A549 (cell line): ENCODE measurements around the gene PMEL. TPM values are rescaled to one million over a fixed set of nuclear protein-coding genes. Genes with fewer than 3 reads are reported as not detected.

Experiments used
- ATAC-seq, 2 experiments: fragments of 200-7000 bp in 1 of 2; fragments of >200 bp in 1 of 2; cut with Nextera tagmentation in 1 of 2; cut with Tn5 transposase in 1 of 2; 3 replicates each; pipeline versions ENCODE4 v1.8.0 to v1.9.1; 2018 to 2020; ENCODE audit warnings: mild to moderate bottlenecking in 1 of 2, moderate library complexity in 1 of 2
- CTCF ChIA-PET: fragments of 300-600 bp; sonication (Branson Sonifier 250); formaldehyde crosslinking; extraction: SDS; loops from one replicate; lab custom pipeline; 2021; ENCODE audit warnings: antibody characterized with exemption, inconsistent platforms; lab: Yijun Ruan, JAX
- POLR2A ChIA-PET: fragments of 350-600 bp; formaldehyde crosslinking; extraction: SDS; loops from one replicate; lab custom pipeline; 2021; ENCODE audit warnings: antibody characterized with exemption, inconsistent platforms; lab: Yijun Ruan, JAX
- DNase-seq, 2 experiments: peaks; one replicate each; pipeline versions ENCODE4 v3.0.0 to v3.0.0-alpha.2; 2011 to 2016; ENCODE audit warnings: low read depth in 1 of 2, low spot score in 1 of 2
- FAIRE-seq: peaks from 2 replicates; lab custom pipeline; 2011; peaks lifted over from hg19 to GRCh38; lab: Jason Lieb, UNC
- H3K27ac ChIP-seq, 2 experiments: fragments of >200 bp; sonication (Bioruptor Twin); formaldehyde crosslinking; 3 replicates each; pipeline ENCODE4 v1.5.1; 2016 to 2017
- H3K4me1 ChIP-seq: fragments of >200 bp; sonication (Bioruptor Twin); formaldehyde crosslinking; 3 replicates; pipeline ENCODE4 v1.6.1; 2016
- H3K4me2 ChIP-seq: fragments of >200 bp; sonication (Bioruptor Twin); formaldehyde crosslinking; 3 replicates; pipeline ENCODE4 v1.6.1; 2016
- H3K4me3 ChIP-seq: fragments of >200 bp; sonication (Bioruptor Twin); formaldehyde crosslinking; 3 replicates; pipeline ENCODE4 v1.5.1; 2016
- H3K9me3 ChIP-seq: fragments of >200 bp; sonication (Bioruptor Twin); formaldehyde crosslinking; 3 replicates; pipeline ENCODE4 v1.6.1; 2016
- CEBPB ChIP-seq, 2 experiments: fragments of >200 bp in 1 of 2; sonication (Bioruptor Twin) in 1 of 2; formaldehyde crosslinking in 1 of 2; IDR thresholded peaks; 2 replicates each; pipeline ENCODE4 v1.6.1; 2012 to 2016
- CHD2 ChIP-seq: fragments of 150-350 bp; IDR thresholded peaks from 2 replicates; pipeline ENCODE4 v1.6.1; 2014; ENCODE audit warnings: low read length; ENCODE audit not compliant: partially characterized antibody
- E2F6 ChIP-seq: IDR thresholded peaks from 2 replicates; pipeline ENCODE4 v1.6.1; 2012; ENCODE audit warnings: low read depth, borderline replicate concordance
- EHF ChIP-seq: fragments of 250-450 bp; sonication (Bioruptor Pico); IDR thresholded peaks from 2 replicates; pipeline ENCODE4 v1.5.0; 2020; ENCODE audit warnings: mild to moderate bottlenecking
- ELK1 ChIP-seq: fragments of 150-350 bp; IDR thresholded peaks from 2 replicates; pipeline ENCODE4 v1.6.1; 2014; ENCODE audit warnings: low read depth, mild to moderate bottlenecking, low read length
- EP300 ChIP-seq, 2 experiments: fragments of >200 bp; sonication (Bioruptor Twin); formaldehyde crosslinking; IDR thresholded peaks; 2 replicates in 1 of 2; 3 replicates in 1 of 2; pipeline ENCODE4 v1.6.1; 2016 to 2017
- ESRRA ChIP-seq: fragments of 150-350 bp; IDR thresholded peaks from 2 replicates; pipeline ENCODE4 v1.6.1; 2014; ENCODE audit warnings: mild to moderate bottlenecking, low read length, borderline replicate concordance
- FOSB ChIP-seq: fragments of 250-450 bp; sonication (Bioruptor Pico); IDR thresholded peaks from 2 replicates; pipeline ENCODE4 v1.5.0; 2020; ENCODE audit warnings: mild to moderate bottlenecking, moderate library complexity
- GATA3 ChIP-seq: IDR thresholded peaks from 2 replicates; pipeline ENCODE4 v1.6.1; 2012; ENCODE audit warnings: borderline replicate concordance
- HDAC2 ChIP-seq: fragments of 200-600 bp; sonication (generic); IDR thresholded peaks from 2 replicates; pipeline ENCODE4 v1.6.1; 2016
- HES2 ChIP-seq: fragments of >200 bp; sonication (Bioruptor Twin); formaldehyde crosslinking; IDR thresholded peaks from 2 replicates; pipeline ENCODE4 v1.6.1; 2016
- HEYL ChIP-seq: fragments of 250-450 bp; sonication (Bioruptor Pico); IDR thresholded peaks from 2 replicates; pipeline ENCODE4 v1.8.0; 2021; ENCODE audit warnings: mild to moderate bottlenecking, moderate library complexity
- KDM1A ChIP-seq: fragments of 200-600 bp; sonication (generic); IDR thresholded peaks from 2 replicates; pipeline ENCODE4 v1.6.1; 2016; ENCODE audit warnings: low read depth, mild to moderate bottlenecking
- KDM5A ChIP-seq: fragments of 200-600 bp; sonication (generic); IDR thresholded peaks from 2 replicates; pipeline ENCODE4 v1.6.1; 2016; ENCODE audit warnings: antibody characterized with exemption, mild to moderate bottlenecking
- NFE2L2 ChIP-seq: fragments of 150-350 bp; conservative IDR thresholded peaks from 2 replicates; pipeline ENCODE4 v1.6.1; 2014; ENCODE audit warnings: low read length
- NPAS2 ChIP-seq: fragments of 250-450 bp; sonication (Bioruptor Pico); IDR thresholded peaks from 2 replicates; pipeline ENCODE4 v1.8.0; 2022; ENCODE audit warnings: mild to moderate bottlenecking, moderate library complexity, borderline replicate concordance
- PHF8 ChIP-seq: fragments of 200-600 bp; sonication (generic); IDR thresholded peaks from 2 replicates; pipeline ENCODE4 v1.6.1; 2016; ENCODE audit warnings: low read depth, mild to moderate bottlenecking, antibody characterized with exemption, moderate library complexity, borderline replicate concordance
- RARB ChIP-seq: fragments of 250-450 bp; sonication (Bioruptor Pico); IDR thresholded peaks from 2 replicates; pipeline ENCODE4 v1.8.0; 2021; ENCODE audit warnings: mild to moderate bottlenecking, moderate library complexity
- RCOR1 ChIP-seq: fragments of 150-350 bp; IDR thresholded peaks from 2 replicates; pipeline ENCODE4 v1.6.1; 2014; ENCODE audit warnings: antibody characterized with exemption, low read length, low read depth
- RNF2 ChIP-seq: fragments of 200-600 bp; sonication (generic); IDR thresholded peaks from 2 replicates; pipeline ENCODE4 v1.6.1; 2016; ENCODE audit warnings: low read depth, mild to moderate bottlenecking, antibody characterized with exemption, moderate library complexity, borderline replicate concordance
- SMC3 ChIP-seq: fragments of >200 bp; sonication (Bioruptor Twin); formaldehyde crosslinking; IDR thresholded peaks from 3 replicates; pipeline ENCODE4 v1.6.1; 2018; ENCODE audit warnings: inconsistent platforms
- TP53 ChIP-seq: fragments of 250-450 bp; sonication (Bioruptor Pico); IDR thresholded peaks from 2 replicates; pipeline ENCODE4 v1.5.0; 2021; ENCODE audit warnings: mild to moderate bottlenecking, moderate library complexity
- ZNF302 ChIP-seq: fragments of 250-450 bp; sonication (Bioruptor Pico); IDR thresholded peaks from 2 replicates; pipeline ENCODE4 v1.9.0; 2021; ENCODE audit warnings: inconsistent platforms, mild to moderate bottlenecking, moderate library complexity
- ZSCAN20 ChIP-seq: fragments of 250-450 bp; sonication (Bioruptor Pico); IDR thresholded peaks from 2 replicates; pipeline ENCODE4 v1.8.0; 2022; ENCODE audit warnings: mild to moderate bottlenecking, moderate library complexity
- WGBS: methylation state at CpG from one replicate; pipeline ENCODE4 v1.1.6; 2017; ENCODE audit errors: missing lambda C conversion rate; 5-methylcytosine and 5-hydroxymethylcytosine counted together
- polyA minus RNA-seq: library from RNA; depleted of rRNA, polyadenylated mRNA; stranded (reverse); fragments of >200 nt; gene quantifications from 2 replicates; pipeline ENCODE4 v1.2.3, GENCODE V29; 2011; rRNA and poly(A)+ RNA removed
- polyA plus RNA-seq, 4 experiments: library from polyadenylated mRNA; depleted of rRNA in 3 of 4; stranded (reverse); fragments of >200 nt; fragmentation: RNase III in 1 of 4; extraction: RNeasy Plus Mini Kit Qiagen cat#74134 plus additional on column Dnase treatment in 1 of 4; gene quantifications; 2 replicates in 3 of 4; 3 replicates in 1 of 4; pipeline ENCODE4 v1.2.3, GENCODE V29; 2011 to 2017
- TF ChIP-seq, protein P1 (sequence below): fragments of 250-450 bp; sonication (Bioruptor Pico); IDR thresholded peaks from 2 replicates; pipeline ENCODE4 v1.5.0; 2020; ENCODE audit warnings: low read depth, mild to moderate bottlenecking, moderate library complexity

PMEL gene
- polyA plus RNA-seq (2011; rRNA removed) = 2.2 and 2.3 TPM in 2 replicates
- polyA plus RNA-seq (2012; cell fraction: cytosol; rRNA removed) = 1.1 and 1.3 TPM in 2 replicates
- 3.7 and 6.0 TPM in 2 replicates for polyA plus RNA-seq (2012; cell fraction: nucleus; rRNA removed)
- 0.71 to 1.4 TPM (median 1.0 TPM) in 3 replicates for polyA plus RNA-seq (2017; fragmentation: RNase III; extraction: RNeasy Plus Mini Kit Qiagen cat#74134 plus additional on column Dnase treatment)
- 1.7 and 3.3 TPM in 2 replicates for polyA minus RNA-seq

GRCh38 chr12:55965941-55966407, at the start of gene PMEL:
TSS of gene PMEL (minus strand) at chr12:55966042. CDS start at chr12:55966011, 31 bp downstream.
- Histone ChIP-seq H3K9me3 (no peaks in the 10 kb centered on the region), H3K4me1 (peaks cover 17% of the 10 kb centered on the region; the same call in 2 of the 3 replicates), H3K4me2 (peak within 1 kb of the TSS; percentile 79), H3K4me3 (peak within 1 kb of the TSS; percentile 83), H3K27ac (peak within 1 kb of the TSS; percentile 76 to 86)
- TF ChIP-seq SMC3 (no peak), ESRRA (no peak), FOSB (CRISPR knock-in tag) (no peak), NFE2L2 (no peak)
- DNase-seq (no peak), ATAC-seq (peak; percentile 31 to 49; a peak in 5 of 6 replicates), FAIRE-seq (no peak)
- WGBS = 45% methylated on average over 4 of the region's 4 CpGs
- POLR2A ChIA-PET = no interaction called here
- CTCF ChIA-PET = interaction anchor here (0.8 kb wide), 1 partner anchor 9 kb away, joined by 3 read pairs; no protein-coding TSS in a partner anchor

GRCh38 chr12:56014205-56014604, 48.4 kb upstream of the PMEL start:
- H3K4me1 ChIP-seq = no peaks in the 10 kb centered on the region
- DNase-seq = no peak
- no peaks in the 10 kb centered on the region for H3K9me3 ChIP-seq
- TF ChIP-seq KDM5A = no peak
- no peak for TF ChIP-seq EP300 (IDR thresholded peaks at IDR 0.05)
- no peak for TF ChIP-seq EHF (CRISPR knock-in tag)
- no peak for TF ChIP-seq HEYL
- no peak for TF ChIP-seq RNF2
- TF ChIP-seq RCOR1 = no peak
- TF ChIP-seq E2F6 = no peak
- TF ChIP-seq CHD2 = no peak
- TF ChIP-seq ZNF302 (CRISPR knock-in tag) = no peak
- TF ChIP-seq ELK1 = no peak
- TF ChIP-seq, protein P1, sequence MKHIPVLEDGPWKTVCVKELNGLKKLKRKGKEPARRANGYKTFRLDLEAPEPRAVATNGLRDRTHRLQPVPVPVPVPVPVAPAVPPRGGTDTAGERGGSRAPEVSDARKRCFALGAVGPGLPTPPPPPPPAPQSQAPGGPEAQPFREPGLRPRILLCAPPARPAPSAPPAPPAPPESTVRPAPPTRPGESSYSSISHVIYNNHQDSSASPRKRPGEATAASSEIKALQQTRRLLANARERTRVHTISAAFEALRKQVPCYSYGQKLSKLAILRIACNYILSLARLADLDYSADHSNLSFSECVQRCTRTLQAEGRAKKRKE (CRISPR knock-in tag) = no peak
- TF ChIP-seq, all 56 proteins: peak for 0
- FAIRE-seq (no peak), ATAC-seq (0 out of 6 replicates have a peak, but pooled peaks of 1 of the 2 experiments have one; percentile 24)
- ChIA-PET CTCF (interaction anchor here (0.7 to 5.7 kb wide), 4 partner anchors 14 to 275 kb away, joined by 3 to 33 read pairs (median 18); partner anchors contain the start of gene SUOX), POLR2A (no interaction called here)
- WGBS = 51% methylated on average over 2 of the region's 2 CpGs
- no peak overlapping the region for H3K4me3 ChIP-seq
- H3K27ac ChIP-seq = no peak overlapping the region
- H3K4me2 ChIP-seq = no peak overlapping the region

DNA sequence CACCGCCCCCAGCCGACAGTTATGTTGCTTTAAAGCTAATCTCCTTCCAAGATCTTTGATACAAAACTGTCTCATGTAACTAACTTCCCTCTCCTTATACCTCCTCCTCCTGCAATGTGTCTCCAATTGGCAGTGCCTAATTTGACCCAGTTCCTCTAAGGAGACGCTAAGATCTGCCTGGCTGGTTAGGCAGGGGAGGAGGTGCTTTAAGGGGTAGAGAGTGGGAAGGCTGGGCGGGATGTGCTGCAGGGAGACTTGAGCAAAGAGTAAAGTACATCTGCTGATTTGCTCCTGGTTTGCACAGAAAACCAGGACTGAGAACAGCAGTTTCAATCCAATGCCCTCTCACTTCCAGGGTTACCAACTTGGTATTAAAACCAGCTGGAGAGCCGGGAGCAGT, 47.6 kb upstream of the PMEL start:
- ATAC-seq (no peak), FAIRE-seq (no peak), DNase-seq (no peak)
- H3K4me1 ChIP-seq = no peaks in the 10 kb centered on the region
- H3K4me2 ChIP-seq = no peak overlapping the region
- no peak overlapping the region for H3K27ac ChIP-seq
- ChIA-PET POLR2A (no interaction called here), CTCF (interaction anchor here (0.7 to 5.7 kb wide), 4 partner anchors 15 to 105 kb away, joined by 3 to 33 read pairs (median 18); partner anchors contain the start of genes SUOX and ZC3H10)
- WGBS = 92% methylated on average over 5 of the region's 5 CpGs
- TF ChIP-seq HDAC2 = no peak
- TF ChIP-seq, protein P1 (CRISPR knock-in tag) = no peak
- TF ChIP-seq SMC3 = no peak
- no peak for TF ChIP-seq RARB
- TF ChIP-seq ESRRA = no peak
- no peak for TF ChIP-seq HES2
- TF ChIP-seq NPAS2 (CRISPR knock-in tag) = no peak
- no peak for TF ChIP-seq TP53
- TF ChIP-seq ZSCAN20 = no peak
- no peak for TF ChIP-seq GATA3
- TF ChIP-seq PHF8 = no peak
- no peak for TF ChIP-seq EHF (CRISPR knock-in tag)
- TF ChIP-seq KDM1A = no peak
- TF ChIP-seq CEBPB (IDR thresholded peaks at IDR 0.05) = no peak
- no peaks in the 10 kb centered on the region for H3K9me3 ChIP-seq
- H3K4me3 ChIP-seq = no peak overlapping the region
